ENCODE results near the gene CLSTN2.

The CLSTN2 gene

GRCh38 chr3:140247775-140248174 is 312.8 kb downstream of the CLSTN2 start:
- no peak for DNase-seq (ENCODE audit: low read depth)
- H3K4me3 ChIP-seq (ENCODE audit: control insufficient read depth, low read depth, low read length) = no peak overlapping the region
- TF ChIP-seq CTCF (IDR thresholded peaks at IDR 0.05; ENCODE audit: control insufficient read depth, insufficient read depth, low read depth, low read length, missing control alignments) = no peak

- no peak for DNase-seq (ENCODE audit: low read depth)
- no peak for TF ChIP-seq CTCF (IDR thresholded peaks at IDR 0.05; ENCODE audit: control insufficient read depth, insufficient read depth, low read depth, low read length, missing control alignments)
- H3K4me3 ChIP-seq (ENCODE audit: control insufficient read depth, low read depth, low read length) = no peak overlapping the region
These were observed 314.2 kb downstream of the CLSTN2 start for GRCh38 chr3:140249188-140249587.

- DNase-seq (ENCODE audit: low read depth) = no peak
- no peak overlapping the region for H3K4me3 ChIP-seq (ENCODE audit: control insufficient read depth, low read depth, low read length)
- no peak for TF ChIP-seq CTCF (IDR thresholded peaks at IDR 0.05; ENCODE audit: control insufficient read depth, insufficient read depth, low read depth, low read length, missing control alignments)
These were observed 315.2 kb downstream of the CLSTN2 start for GRCh38 chr3:140250010-140250855.

- no peak for DNase-seq (ENCODE audit: low read depth)
- H3K4me3 ChIP-seq (ENCODE audit: control insufficient read depth, low read depth, low read length) = no peak overlapping the region
- TF ChIP-seq CTCF (IDR thresholded peaks at IDR 0.05; ENCODE audit: control insufficient read depth, insufficient read depth, low read depth, low read length, missing control alignments) = no peak
These were observed 316.0 kb downstream of the CLSTN2 start for GRCh38 chr3:140250945-140251344.

- no peak for TF ChIP-seq CTCF (IDR thresholded peaks at IDR 0.05; ENCODE audit: control insufficient read depth, insufficient read depth, low read depth, low read length, missing control alignments)
- H3K4me3 ChIP-seq (ENCODE audit: control insufficient read depth, low read depth, low read length) = no peak overlapping the region
- DNase-seq (ENCODE audit: low read depth) = no peak
These were observed 316.7 kb downstream of the CLSTN2 start for GRCh38 chr3:140251678-140252077.

- H3K4me3 ChIP-seq (ENCODE audit: control insufficient read depth, low read depth, low read length) = no peak overlapping the region
- no peak for TF ChIP-seq CTCF (IDR thresholded peaks at IDR 0.05; ENCODE audit: control insufficient read depth, insufficient read depth, low read depth, low read length, missing control alignments)
- no peak for DNase-seq (ENCODE audit: low read depth)
These were observed 318.0 kb downstream of the CLSTN2 start for GRCh38 chr3:140252812-140253656.

Measured in AG09309 (cell line).